Measurements from ENCODE around the gene IDH3G.

- TF ChIP-seq POLR2A (IDR thresholded peaks at IDR 0.05) (no peak), CTCF (IDR thresholded peaks at IDR 0.05) (no peak)
Observed at GRCh38 chrX:153773218-153773611, 21.0 kb downstream of the IDH3G start.

Data from upper lobe of left lung (tissue), 4 donors.